GM12878 (cell line): Measurements from ENCODE around the gene CDH20. TPM values are rescaled to one million over a fixed set of nuclear protein-coding genes. Genes with fewer than 3 reads are reported as not detected.

ENCODE experiments used
- ATAC-seq: fragments of 200-7000 bp; cut with Tn5 transposase; 3 replicates; pipeline ENCODE4 v1.9.1; 2020; ENCODE audit warnings: mild to moderate bottlenecking, moderate library complexity
- BruUV-seq: library from RNA; stranded (reverse); fragments of 400-500 nt; replicated peaks from 2 replicates; lab custom pipeline; 2021; lab: Mats Ljungman, UMichigan
- CTCF ChIA-PET: fragments of 300-600 bp; sonication (Branson Sonifier 250); formaldehyde crosslinking; extraction: SDS; loops from one replicate; lab custom pipeline; 2021; ENCODE audit warnings: inconsistent platforms; lab: Yijun Ruan, JAX
- POLR2A ChIA-PET: fragments of 350-600 bp; formaldehyde crosslinking; extraction: SDS; loops from one replicate; lab custom pipeline; 2021; ENCODE audit warnings: inconsistent platforms; lab: Charles Lee
- RAD21 ChIA-PET: fragments of 300-600 bp; sonication (Branson Sonifier 250); formaldehyde crosslinking; loops from one replicate; lab custom pipeline; 2023; ENCODE audit warnings: antibody characterized with exemption; ENCODE audit not compliant: unreplicated experiment; lab: Charles Lee
- SMC1A ChIA-PET: fragments of 300-600 bp; sonication (Branson Sonifier 250); formaldehyde crosslinking; loops from one replicate; lab custom pipeline; 2023; ENCODE audit not compliant: unreplicated experiment, uncharacterized antibody; lab: Charles Lee
- DNase-seq: peaks from one replicate; pipeline ENCODE4 v3.0.0-alpha.2; 2011; ENCODE audit warnings: low read depth, low spot score
- FAIRE-seq: peaks from 3 replicates; lab custom pipeline; 2011; peaks lifted over from hg19 to GRCh38; lab: Jason Lieb, UNC
- H2AFZ ChIP-seq: 2 replicates; pipeline ENCODE4 v1.6.0; 2011; ENCODE audit warnings: low read depth, low read length, control low read depth; ENCODE audit not compliant: control insufficient read depth
- H3K27ac ChIP-seq: 2 replicates; pipeline ENCODE4 v1.5.1; 2011; ENCODE audit warnings: control low read depth; ENCODE audit not compliant: control insufficient read depth, insufficient read depth
- H3K27me3 ChIP-seq, 2 experiments: replicated peaks in 1 of 2; 2 replicates each; pipeline versions ENCODE4 v1.6.0 to v1.6.1; 2011; ENCODE audit warnings: low read length in 1 of 2; ENCODE audit not compliant: control insufficient read depth in 2 of 2, insufficient read depth in 2 of 2
- H3K36me3 ChIP-seq, 2 experiments: 2 replicates each; pipeline ENCODE4 v1.5.1; 2011; ENCODE audit warnings: low read length in 1 of 2; ENCODE audit not compliant: control insufficient read depth in 2 of 2, insufficient read depth in 2 of 2
- H3K4me1 ChIP-seq: 2 replicates; pipeline ENCODE4 v1.6.1; 2011; ENCODE audit warnings: mild to moderate bottlenecking, low read length, moderate library complexity, mixed read lengths; ENCODE audit not compliant: control insufficient read depth, insufficient read depth
- H3K4me2 ChIP-seq: 2 replicates; pipeline ENCODE4 v1.6.0; 2011; ENCODE audit warnings: control low read depth; ENCODE audit not compliant: control insufficient read depth, insufficient read depth
- H3K4me3 ChIP-seq: fragments of 200-600 bp; sonication (generic); 2 replicates; pipeline ENCODE4 v1.5.1; 2016
- H3K79me2 ChIP-seq: 2 replicates; pipeline ENCODE4 v1.6.0; 2011; ENCODE audit warnings: low read length; ENCODE audit not compliant: control insufficient read depth, insufficient read depth
- H3K9ac ChIP-seq: 2 replicates; pipeline ENCODE4 v1.8.0; 2011; ENCODE audit warnings: low read length, control low read depth, mixed read lengths; ENCODE audit not compliant: control insufficient read depth, insufficient read depth
- H3K9me3 ChIP-seq: replicated peaks from 3 replicates; pipeline ENCODE4 v1.5.1; 2011; ENCODE audit warnings: mild to moderate bottlenecking, low read length; ENCODE audit not compliant: control insufficient read depth, insufficient read depth
- H4K20me1 ChIP-seq: 2 replicates; pipeline ENCODE4 v1.6.0; 2011; ENCODE audit not compliant: control insufficient read depth, insufficient read depth
- CREB1 ChIP-seq: IDR thresholded peaks from 2 replicates; pipeline ENCODE4 v1.6.1; 2012; ENCODE audit warnings: low read depth, mild to moderate bottlenecking, inconsistent platforms
- CREM ChIP-seq: IDR thresholded peaks from 2 replicates; pipeline ENCODE4 v1.6.1; 2014; ENCODE audit warnings: antibody characterized with exemption, low read depth
- MEF2A ChIP-seq: IDR thresholded peaks from 2 replicates; pipeline ENCODE4 v1.6.1; 2011; ENCODE audit warnings: low read depth, mild to moderate bottlenecking, low read length, moderate library complexity; ENCODE audit not compliant: insufficient read depth
- MYB ChIP-seq: fragments of 150-350 bp; IDR thresholded peaks from 2 replicates; pipeline ENCODE4 v1.6.1; 2014; ENCODE audit warnings: mild to moderate bottlenecking, low read depth, low read length, borderline replicate concordance
- MYC ChIP-seq: IDR thresholded peaks from 2 replicates; pipeline ENCODE4 v1.6.1; 2011; ENCODE audit warnings: mild to moderate bottlenecking, low read length, moderate library complexity, inconsistent platforms; ENCODE audit not compliant: insufficient read depth, insufficient replicate concordance, insufficient read length, severe bottlenecking
- NFIC ChIP-seq: IDR thresholded peaks from 2 replicates; pipeline ENCODE4 v1.6.1; 2012; ENCODE audit warnings: low read depth, mild to moderate bottlenecking, inconsistent platforms, low read length, moderate library complexity
- POLR2A ChIP-seq: IDR thresholded peaks from 2 replicates; pipeline ENCODE4 v1.6.1; 2011; ENCODE audit warnings: low read depth, mild to moderate bottlenecking, low read length
- RBBP5 ChIP-seq: fragments of 200-600 bp; sonication (generic); conservative IDR thresholded peaks from 2 replicates; pipeline ENCODE4 v1.6.1; 2016
- SPI1 ChIP-seq: IDR thresholded peaks from 2 replicates; pipeline ENCODE4 v1.6.1; 2011; ENCODE audit warnings: low read depth, mild to moderate bottlenecking, low read length, moderate library complexity, borderline replicate concordance; ENCODE audit not compliant: insufficient read depth
- TAF1 ChIP-seq: IDR thresholded peaks from 2 replicates; pipeline ENCODE4 v1.6.1; 2011; ENCODE audit warnings: mild to moderate bottlenecking, low read depth, low read length, borderline replicate concordance
- ZNF207 ChIP-seq: fragments of 450-650 bp; IDR thresholded peaks from 2 replicates; pipeline ENCODE4 v1.6.1; 2014; ENCODE audit warnings: antibody characterized with exemption, mild to moderate bottlenecking, borderline replicate concordance
- WGBS: methylation state at CpG from one replicate; pipeline ENCODE4 v1.1.6; 2016; ENCODE audit warnings: low lambda C conversion rate; ENCODE audit not compliant: insufficient replicate concordance, insufficient coverage; ENCODE audit errors: missing lambda C conversion rate; 5-methylcytosine and 5-hydroxymethylcytosine counted together
- in situ Hi-C: fragments of 300-500 bp; cut with MboI; formaldehyde crosslinking; loops from 9 replicates; pipeline ENCODE4 v1.14.3; 2018; ENCODE audit warnings: mixed read lengths
- intact Hi-C: fragments of 100-400 bp; cut with micrococcal nuclease; formaldehyde crosslinking; loops from one replicate; pipeline ENCODE4 v1.14.2; 2022; ENCODE audit not compliant: unreplicated experiment
- polyA plus RNA-seq, 11 experiments: library from polyadenylated mRNA; depleted of rRNA in 4 of 11; unstranded in 6 of 11; stranded (reverse) in 5 of 11; fragments of >200 nt; fragmentation: Nextera tagmentation in 4 of 11; fragmentation: Illumina TruSeq in 1 of 11; extraction: Ambion mirVana in 4 of 11; extraction: Trizol in 1 of 11; gene quantifications; 1 replicate in 1 of 11; 2 replicates in 10 of 11; pipeline versions ENCODE4 v1.2.1 to v1.2.3, GENCODE V29; 2011 to 2016; ENCODE audit warnings: inconsistent platforms in 2 of 11, missing spikeins in 2 of 11, low read depth in 1 of 11
- total RNA-seq, 4 experiments: library from RNA; depleted of rRNA in 3 of 4; stranded (reverse); fragments of >200 nt in 3 of 4; fragmentation: Illumina TruSeq in 1 of 4; extraction: Trizol in 1 of 4; gene quantifications; 2 replicates each; pipeline versions ENCODE4 v1.2.1 to v1.2.3, GENCODE V29; 2013 to 2021
- TF ChIP-seq, protein P1 (sequence below): IDR thresholded peaks from 2 replicates; pipeline ENCODE4 v1.6.1; 2012; ENCODE audit warnings: low read depth, low read length, improper control_type of control experiment
- TF ChIP-seq, protein P2 (sequence below): fragments of 450-650 bp; formaldehyde crosslinking; IDR thresholded peaks from 2 replicates; pipeline ENCODE4 v1.5.0; 2022; ENCODE audit warnings: mild to moderate bottlenecking, missing genetic modification characterization

Gene CDH20
- total and polyA plus RNA-seq, 10 of the 15 experiments (the other 5 are each of a cell fraction or from before 2014, with no cell fraction given): not detected

DNA sequence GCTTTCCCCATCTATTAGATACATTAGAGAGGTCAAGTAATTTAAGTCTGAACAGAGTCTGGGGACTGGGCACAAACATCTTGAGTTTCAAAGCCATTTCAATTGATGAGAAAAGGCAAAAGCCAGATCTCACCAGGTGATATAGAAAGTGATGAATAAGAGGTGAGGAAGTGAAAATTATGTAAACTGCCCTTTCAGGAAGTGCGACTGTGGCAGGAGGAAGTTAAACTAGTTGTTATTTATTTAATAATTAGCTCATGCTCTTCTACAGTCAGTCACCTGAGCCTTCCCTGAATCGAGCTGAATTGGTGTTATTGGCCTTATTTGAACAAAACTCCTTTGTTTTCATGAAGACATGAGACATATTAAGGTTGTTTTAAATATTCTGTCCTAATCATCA is 115.1 kb downstream of the CDH20 start:
- H2AFZ ChIP-seq: no peak overlapping the region
- H3K27ac ChIP-seq: no peak overlapping the region
- no peaks in the 10 kb centered on the region for H3K36me3 ChIP-seq
- RAD21 ChIA-PET: no interaction called here
- WGBS: 3% methylated on average over 2 of the region's 2 CpGs
- no peaks in the 10 kb centered on the region for H3K27me3 ChIP-seq
- BruUV-seq: no TSS peak
- H3K4me2 ChIP-seq: no peak overlapping the region
- TF ChIP-seq ZNF207 (no peak), SPI1 (peak; percentile 37; the same call in 1 of the 2 replicates)
- intact Hi-C loops (no loop called here), in situ Hi-C loops (no loop called here)
- H3K79me2 ChIP-seq: no peaks in the 10 kb centered on the region
- POLR2A ChIA-PET: no interaction called here
- no peak overlapping the region for H3K9ac ChIP-seq
- no peaks in the 10 kb centered on the region for H3K9me3 ChIP-seq
- H3K4me3 ChIP-seq: no peak overlapping the region
- no peak for FAIRE-seq
- no peaks in the 10 kb centered on the region for H4K20me1 ChIP-seq
- ATAC-seq: peak; percentile 47
- CTCF ChIA-PET: interaction anchor here (1.2 kb wide), 1 partner anchor 54 kb away, joined by 3 read pairs; no protein-coding TSS in a partner anchor
- no peak for DNase-seq
- SMC1A ChIA-PET: no interaction called here
- no peaks in the 10 kb centered on the region for H3K4me1 ChIP-seq

DNA sequence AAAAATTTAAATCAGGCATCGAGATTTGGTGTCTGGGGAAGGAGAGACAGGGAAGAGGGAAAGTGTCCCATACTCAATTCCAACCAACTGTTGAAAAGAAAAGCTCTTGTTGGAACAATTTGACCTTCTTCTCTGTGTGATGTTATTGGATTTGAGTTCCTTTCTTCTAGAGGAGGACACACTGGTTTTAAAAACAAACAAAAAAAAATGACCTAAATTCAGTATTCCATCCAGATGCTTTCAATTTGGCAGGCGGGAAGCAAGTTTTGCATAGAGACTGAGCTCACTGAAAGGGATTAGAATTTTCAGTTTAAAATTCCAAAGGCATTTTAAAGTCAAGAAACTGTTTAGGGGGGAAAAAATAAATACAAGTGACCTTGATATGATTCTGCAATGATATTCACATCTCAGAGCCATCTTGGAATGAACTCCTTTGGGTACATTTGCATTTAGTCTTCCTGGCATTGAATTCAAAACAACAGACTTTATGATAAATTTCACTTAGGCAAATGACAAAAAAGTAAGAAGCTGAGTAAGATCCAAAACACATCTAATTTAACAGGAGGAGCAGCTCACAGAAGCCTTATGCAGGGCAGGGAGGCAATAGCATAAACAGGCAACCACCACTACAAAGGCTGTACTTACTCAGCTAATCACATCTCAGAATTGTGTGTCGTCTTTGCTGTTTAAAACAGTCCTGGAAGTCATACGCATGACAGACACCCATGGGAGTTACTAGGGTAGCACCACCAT is 126.8 kb downstream of the CDH20 start:
- Histone ChIP-seq H2AFZ (no peak overlapping the region), H3K27ac (no peak overlapping the region), H3K4me3 (no peak overlapping the region), H3K4me1 (no peaks in the 10 kb centered on the region), H3K27me3 (no peaks in the 10 kb centered on the region), H3K9me3 (no peaks in the 10 kb centered on the region), H3K4me2 (no peak overlapping the region), H4K20me1 (no peaks in the 10 kb centered on the region), H3K9ac (no peak overlapping the region), H3K36me3 (no peaks in the 10 kb centered on the region), H3K79me2 (no peaks in the 10 kb centered on the region)
- FAIRE-seq: no peak
- ChIA-PET POLR2A (no interaction called here), SMC1A (interaction anchor here (0.7 kb wide), 1 partner anchor 716 kb away, joined by 3 read pairs; no protein-coding TSS in a partner anchor), RAD21 (no interaction called here), CTCF (no interaction called here)
- no peak for ATAC-seq
- in situ Hi-C loops: no loop called here
- intact Hi-C loops: no loop called here
- BruUV-seq: no TSS peak
- DNase-seq: no peak
- WGBS: 22% methylated on average over 4 of the region's 4 CpGs
- TF ChIP-seq MYC (no peak), RBBP5 (no peak), POLR2A (no peak), TAF1 (no peak), CREM (no peak), ZNF207 (no peak), CREB1 (no peak), NFIC (no peak), MYB (no peak), MEF2A (no peak)
- TF ChIP-seq, protein P1, sequence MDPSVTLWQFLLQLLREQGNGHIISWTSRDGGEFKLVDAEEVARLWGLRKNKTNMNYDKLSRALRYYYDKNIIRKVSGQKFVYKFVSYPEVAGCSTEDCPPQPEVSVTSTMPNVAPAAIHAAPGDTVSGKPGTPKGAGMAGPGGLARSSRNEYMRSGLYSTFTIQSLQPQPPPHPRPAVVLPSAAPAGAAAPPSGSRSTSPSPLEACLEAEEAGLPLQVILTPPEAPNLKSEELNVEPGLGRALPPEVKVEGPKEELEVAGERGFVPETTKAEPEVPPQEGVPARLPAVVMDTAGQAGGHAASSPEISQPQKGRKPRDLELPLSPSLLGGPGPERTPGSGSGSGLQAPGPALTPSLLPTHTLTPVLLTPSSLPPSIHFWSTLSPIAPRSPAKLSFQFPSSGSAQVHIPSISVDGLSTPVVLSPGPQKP: no peak
- TF ChIP-seq, protein P2, sequence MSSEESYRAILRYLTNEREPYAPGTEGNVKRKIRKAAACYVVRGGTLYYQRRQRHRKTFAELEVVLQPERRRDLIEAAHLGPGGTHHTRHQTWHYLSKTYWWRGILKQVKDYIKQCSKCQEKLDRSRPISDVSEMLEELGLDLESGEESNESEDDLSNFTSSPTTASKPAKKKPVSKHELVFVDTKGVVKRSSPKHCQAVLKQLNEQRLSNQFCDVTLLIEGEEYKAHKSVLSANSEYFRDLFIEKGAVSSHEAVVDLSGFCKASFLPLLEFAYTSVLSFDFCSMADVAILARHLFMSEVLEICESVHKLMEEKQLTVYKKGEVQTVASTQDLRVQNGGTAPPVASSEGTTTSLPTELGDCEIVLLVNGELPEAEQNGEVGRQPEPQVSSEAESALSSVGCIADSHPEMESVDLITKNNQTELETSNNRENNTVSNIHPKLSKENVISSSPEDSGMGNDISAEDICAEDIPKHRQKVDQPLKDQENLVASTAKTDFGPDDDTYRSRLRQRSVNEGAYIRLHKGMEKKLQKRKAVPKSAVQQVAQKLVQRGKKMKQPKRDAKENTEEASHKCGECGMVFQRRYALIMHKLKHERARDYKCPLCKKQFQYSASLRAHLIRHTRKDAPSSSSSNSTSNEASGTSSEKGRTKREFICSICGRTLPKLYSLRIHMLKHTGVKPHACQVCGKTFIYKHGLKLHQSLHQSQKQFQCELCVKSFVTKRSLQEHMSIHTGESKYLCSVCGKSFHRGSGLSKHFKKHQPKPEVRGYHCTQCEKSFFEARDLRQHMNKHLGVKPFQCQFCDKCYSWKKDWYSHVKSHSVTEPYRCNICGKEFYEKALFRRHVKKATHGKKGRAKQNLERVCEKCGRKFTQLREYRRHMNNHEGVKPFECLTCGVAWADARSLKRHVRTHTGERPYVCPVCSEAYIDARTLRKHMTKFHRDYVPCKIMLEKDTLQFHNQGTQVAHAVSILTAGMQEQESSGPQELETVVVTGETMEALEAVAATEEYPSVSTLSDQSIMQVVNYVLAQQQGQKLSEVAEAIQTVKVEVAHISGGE (CRISPR knock-in tag): no peak
